ENCODE results near the gene EIF4G1. TPM values are rescaled to one million over a fixed set of nuclear protein-coding genes. Genes with fewer than 3 reads are reported as not detected.

EIF4G1 gene
- total and polyA plus RNA-seq, 2 of the 4 experiments (the other 2 are of a cell fraction) = 225 to 274 TPM

GRCh38 chr3:184368116-184368515 is 53.7 kb downstream of the EIF4G1 start:
- Histone ChIP-seq H3K4ac (ENCODE audit: low read depth, low read length) (no peak overlapping the region), H2BK5ac (ENCODE audit: low read depth, low read length, poor library complexity, severe bottlenecking) (no peak overlapping the region), H3K4me1 (ENCODE audit: control insufficient read depth, insufficient read depth, low read length) (peaks cover 6% of the 10 kb centered on the region; the same call in 1 of the 2 replicates), H3K23ac (ENCODE audit: low read depth, low read length) (no peak overlapping the region), H3K4me3 (ENCODE audit: insufficient read depth, low read depth, low read length) (no peak overlapping the region), H3K79me1 (ENCODE audit: low read depth in 1 of 2, low read length in 2 of 2) (peaks cover 2 to 33% of the 10 kb centered on the region in 2 experiments), H2AK9ac (replicated peaks; ENCODE audit: low read depth, low read length, poor library complexity) (no peak overlapping the region), H2BK15ac (ENCODE audit: low read depth, low read length) (no peak overlapping the region), H4K91ac (ENCODE audit: insufficient read depth, low read depth, low read length) (no peak overlapping the region), H3K27ac (ENCODE audit: insufficient read depth, low read length) (no peak overlapping the region), H3K14ac (replicated peaks; ENCODE audit: low read depth, low read length) (no peak overlapping the region), H2AK5ac (ENCODE audit: low read depth, low read length) (no peak overlapping the region), H2AFZ (replicated peaks; ENCODE audit: low read length, poor library complexity) (no peak overlapping the region), H3K9ac (ENCODE audit: low read depth, low read length) (no peak overlapping the region), H4K8ac (ENCODE audit: low read depth in 2 of 2, low read length in 2 of 2) (no peak overlapping the region), H2BK20ac (ENCODE audit: low read depth, low read length) (no peak overlapping the region), H2BK120ac (ENCODE audit: low read depth, low read length) (no peak overlapping the region), H4K5ac (ENCODE audit: low read depth, low read length) (no peak overlapping the region), H3K27me3 (ENCODE audit: control insufficient read depth, insufficient read depth, low read length) (peaks cover 1% of the 10 kb centered on the region; the same call in 1 of the 2 replicates), H3K36me3 (ENCODE audit: control insufficient read depth, insufficient read depth, low read length) (peaks cover 17% of the 10 kb centered on the region), H3K18ac (ENCODE audit: low read depth, low read length) (no peak overlapping the region), H3K4me2 (ENCODE audit: low read depth, low read length) (no peak overlapping the region), H4K20me1 (ENCODE audit: insufficient read depth, low read length) (peaks cover 11% of the 10 kb centered on the region; the same call in 1 of the 2 replicates), H3K56ac (ENCODE audit: extremely low read depth, insufficient read depth, low read length) (no peak overlapping the region), H3K9me3 (ENCODE audit: control insufficient read depth, insufficient read depth, low read length) (no peaks in the 10 kb centered on the region), H3K9me1 (ENCODE audit: insufficient read depth, low read length) (no peaks in the 10 kb centered on the region)
- POLR2A ChIA-PET (ENCODE audit: unreplicated experiment) = no interaction called here
- no TSS peak for BruUV-seq (replicated peaks)
- CTCF ChIA-PET = interaction anchor here (0.8 kb wide), 1 partner anchor 226 kb away, joined by 3 read pairs; no protein-coding TSS in a partner anchor
- no peak for DNase-seq
- WGBS, 2 experiments (ENCODE audit: extremely low coverage in 2 of 2, insufficient read length in 1 of 2) = 93% methylated on average over 4 of the region's 9 CpGs; no CpG with 5 or more reads in 1 of the 2 experiments
- dilution Hi-C loops (cut with HindIII; ENCODE audit: low sequenced_read_pairs, unreplicated experiment) (loop anchor here (25.0 kb wide), 1 partner anchor 169 kb away; no protein-coding TSS in a partner anchor), in situ Hi-C loops (cut with MboI; ENCODE audit: low sequenced_read_pairs) (no loop called here), intact Hi-C loops (cut with micrococcal nuclease) (no loop called here)
- TF ChIP-seq RAD21 (IDR thresholded peaks at IDR 0.05; ENCODE audit: low read length) (no peak), MAZ (IDR thresholded peaks at IDR 0.05; ENCODE audit: borderline replicate concordance, low read depth, low read length) (no peak), MAFK (IDR thresholded peaks at IDR 0.05; ENCODE audit: low read depth, low read length) (no peak), CEBPB (IDR thresholded peaks at IDR 0.05; ENCODE audit: low read depth, low read length) (no peak), CHD1 (IDR thresholded peaks at IDR 0.05; ENCODE audit: low read depth, low read length) (no peak), NFE2L2 (IDR thresholded peaks at IDR 0.05; ENCODE audit: low read depth, low read length) (no peak), RFX5 (IDR thresholded peaks at IDR 0.05; ENCODE audit: low read depth, low read length) (no peak), SMC3 (IDR thresholded peaks at IDR 0.05; ENCODE audit: low read depth, low read length) (no peak), USF2 (IDR thresholded peaks at IDR 0.05; ENCODE audit: low read depth, low read length) (no peak), POLR2A (IDR thresholded peaks at IDR 0.05; ENCODE audit: low read depth, low read length) (no peak), RCOR1 (IDR thresholded peaks at IDR 0.05; ENCODE audit: insufficient replicate concordance, low read length) (no peak), MXI1 (IDR thresholded peaks at IDR 0.05; ENCODE audit: borderline replicate concordance, low read depth, low read length) (no peak), CTCF (conservative IDR thresholded peaks at IDR 0.05; ENCODE audit: low read depth, low read length) (no peak), BHLHE40 (IDR thresholded peaks at IDR 0.05; ENCODE audit: low read depth, low read length) (no peak), FOS (IDR thresholded peaks at IDR 0.05; ENCODE audit: low read depth, low read length) (no peak)
- TF ChIP-seq, protein P1, sequence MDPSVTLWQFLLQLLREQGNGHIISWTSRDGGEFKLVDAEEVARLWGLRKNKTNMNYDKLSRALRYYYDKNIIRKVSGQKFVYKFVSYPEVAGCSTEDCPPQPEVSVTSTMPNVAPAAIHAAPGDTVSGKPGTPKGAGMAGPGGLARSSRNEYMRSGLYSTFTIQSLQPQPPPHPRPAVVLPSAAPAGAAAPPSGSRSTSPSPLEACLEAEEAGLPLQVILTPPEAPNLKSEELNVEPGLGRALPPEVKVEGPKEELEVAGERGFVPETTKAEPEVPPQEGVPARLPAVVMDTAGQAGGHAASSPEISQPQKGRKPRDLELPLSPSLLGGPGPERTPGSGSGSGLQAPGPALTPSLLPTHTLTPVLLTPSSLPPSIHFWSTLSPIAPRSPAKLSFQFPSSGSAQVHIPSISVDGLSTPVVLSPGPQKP (IDR thresholded peaks at IDR 0.05; ENCODE audit: borderline replicate concordance, low read depth, low read length) = no peak
- ATAC-seq (ENCODE audit: low read depth) = no peak

All from IMR-90 (cell line).